Hepatocyte (in vitro differentiated cells): ENCODE data around the gene IL22RA2. TPM values are rescaled to one million over a fixed set of nuclear protein-coding genes. Genes with fewer than 3 reads are reported as not detected.

Experiments used
- DNase-seq: peaks from one replicate; pipeline ENCODE4 v3.0.0-alpha.2; 2016; ENCODE audit warnings: low spot score
- H2AFZ ChIP-seq: fragments of 200-600 bp; sonication (generic); 2 replicates; pipeline ENCODE4 v1.6.0; 2016; ENCODE audit warnings: antibody characterized with exemption, mild to moderate bottlenecking
- H3K27ac ChIP-seq: fragments of 200-600 bp; sonication (generic); 2 replicates; pipeline ENCODE4 v1.5.1; 2016; ENCODE audit warnings: mild to moderate bottlenecking
- H3K27me3 ChIP-seq: fragments of 200-600 bp; sonication (generic); 2 replicates; pipeline ENCODE4 v1.6.1; 2016
- H3K36me3 ChIP-seq: fragments of 200-600 bp; sonication (generic); replicated peaks from 2 replicates; pipeline ENCODE4 v1.5.1; 2016; ENCODE audit warnings: low read depth; ENCODE audit not compliant: insufficient read depth
- H3K4me1 ChIP-seq: fragments of 200-600 bp; sonication (generic); 2 replicates; pipeline ENCODE4 v1.5.1; 2016; ENCODE audit warnings: mild to moderate bottlenecking, moderate library complexity; ENCODE audit not compliant: insufficient read depth
- H3K4me2 ChIP-seq: fragments of 200-600 bp; sonication (generic); 2 replicates; pipeline ENCODE4 v1.6.0; 2016
- H3K4me3 ChIP-seq: fragments of 200-600 bp; sonication (generic); 2 replicates; pipeline ENCODE4 v1.5.1; 2016; ENCODE audit warnings: mild to moderate bottlenecking
- H3K79me2 ChIP-seq: fragments of 200-600 bp; sonication (generic); 2 replicates; pipeline ENCODE4 v1.6.0; 2017; ENCODE audit warnings: mild to moderate bottlenecking
- H3K9me2 ChIP-seq: fragments of 200-600 bp; sonication (generic); replicated peaks from 2 replicates; pipeline ENCODE4 v1.6.0; 2017; ENCODE audit warnings: mild to moderate bottlenecking; ENCODE audit not compliant: insufficient read depth
- H3K9me3 ChIP-seq: fragments of 200-600 bp; sonication (generic); 2 replicates; pipeline ENCODE4 v1.5.1; 2016; ENCODE audit warnings: low read depth, mild to moderate bottlenecking
- H4K20me1 ChIP-seq: fragments of 200-600 bp; sonication (generic); 2 replicates; pipeline ENCODE4 v1.6.0; 2016; ENCODE audit warnings: mild to moderate bottlenecking; ENCODE audit not compliant: insufficient read depth, poor library complexity, severe bottlenecking
- CTCF ChIP-seq: fragments of 200-600 bp; sonication (generic); IDR thresholded peaks from 2 replicates; pipeline ENCODE4 v1.5.1; 2016; ENCODE audit warnings: antibody characterized with exemption, mild to moderate bottlenecking; ENCODE audit not compliant: poor library complexity
- EZH2 ChIP-seq: fragments of 200-600 bp; sonication (generic); IDR thresholded peaks from 2 replicates; pipeline ENCODE4 v1.6.1; 2016; ENCODE audit warnings: antibody characterized with exemption, mild to moderate bottlenecking, borderline replicate concordance
- EZH2phosphoT487 ChIP-seq: fragments of 200-600 bp; sonication (generic); IDR thresholded peaks from one replicate; pipeline ENCODE4 v1.6.1; 2018; ENCODE audit warnings: antibody characterized with exemption, mild to moderate bottlenecking, low read depth, moderate library complexity; ENCODE audit not compliant: unreplicated experiment, severe bottlenecking
- WGBS: methylation state at CpG from one replicate; pipeline ENCODE4 v1.1.6; 2016; ENCODE audit warnings: low lambda C conversion rate; ENCODE audit errors: missing lambda C conversion rate; 5-methylcytosine and 5-hydroxymethylcytosine counted together
- polyA plus RNA-seq: library from polyadenylated mRNA; unstranded; fragments of >200 nt; fragmentation: Nextera tagmentation; extraction: Ambion mirVana; gene quantifications from 2 replicates; pipeline ENCODE4 v1.2.1, GENCODE V29; 2016
- total RNA-seq: library from RNA; depleted of rRNA; stranded (reverse); fragments of >200 nt; gene quantifications from 2 replicates; pipeline ENCODE4 v1.2.3, GENCODE V29; 2014

The IL22RA2 gene
- total and polyA plus RNA-seq, 2 experiments from 2014 or later = not detected

GRCh38 chr6:137167702-137168377 is 5.6 kb downstream of the IL22RA2 start:
- Histone ChIP-seq H3K79me2 (no peaks in the 10 kb centered on the region), H4K20me1 (no peaks in the 10 kb centered on the region), H3K27me3 (no peaks in the 10 kb centered on the region), H3K4me1 (no peaks in the 10 kb centered on the region), H3K36me3 (no peaks in the 10 kb centered on the region), H2AFZ (no peak overlapping the region), H3K4me3 (no peak overlapping the region), H3K9me2 (no peaks in the 10 kb centered on the region), H3K9me3 (no peaks in the 10 kb centered on the region), H3K27ac (no peak overlapping the region), H3K4me2 (no peak overlapping the region)
- WGBS = 92% methylated on average over 4 of the region's 4 CpGs
- TF ChIP-seq CTCF = no peak
- no peak for TF ChIP-seq EZH2
- TF ChIP-seq EZH2phosphoT487 = no peak
- no peak for DNase-seq

GRCh38 chr6:137166247-137167098 is 7.0 kb downstream of the IL22RA2 start:
- H3K36me3 ChIP-seq = no peaks in the 10 kb centered on the region
- H3K4me3 ChIP-seq = no peak overlapping the region
- H3K9me3 ChIP-seq = no peaks in the 10 kb centered on the region
- WGBS = 86% methylated on average over 8 of the region's 8 CpGs
- no peaks in the 10 kb centered on the region for H4K20me1 ChIP-seq
- no peaks in the 10 kb centered on the region for H3K79me2 ChIP-seq
- no peaks in the 10 kb centered on the region for H3K9me2 ChIP-seq
- H3K27me3 ChIP-seq = no peaks in the 10 kb centered on the region
- TF ChIP-seq EZH2phosphoT487 (no peak), EZH2 (no peak), CTCF (no peak)
- no peak overlapping the region for H2AFZ ChIP-seq
- H3K27ac ChIP-seq = no peak overlapping the region
- DNase-seq = no peak
- no peaks in the 10 kb centered on the region for H3K4me1 ChIP-seq
- H3K4me2 ChIP-seq = no peak overlapping the region

DNA sequence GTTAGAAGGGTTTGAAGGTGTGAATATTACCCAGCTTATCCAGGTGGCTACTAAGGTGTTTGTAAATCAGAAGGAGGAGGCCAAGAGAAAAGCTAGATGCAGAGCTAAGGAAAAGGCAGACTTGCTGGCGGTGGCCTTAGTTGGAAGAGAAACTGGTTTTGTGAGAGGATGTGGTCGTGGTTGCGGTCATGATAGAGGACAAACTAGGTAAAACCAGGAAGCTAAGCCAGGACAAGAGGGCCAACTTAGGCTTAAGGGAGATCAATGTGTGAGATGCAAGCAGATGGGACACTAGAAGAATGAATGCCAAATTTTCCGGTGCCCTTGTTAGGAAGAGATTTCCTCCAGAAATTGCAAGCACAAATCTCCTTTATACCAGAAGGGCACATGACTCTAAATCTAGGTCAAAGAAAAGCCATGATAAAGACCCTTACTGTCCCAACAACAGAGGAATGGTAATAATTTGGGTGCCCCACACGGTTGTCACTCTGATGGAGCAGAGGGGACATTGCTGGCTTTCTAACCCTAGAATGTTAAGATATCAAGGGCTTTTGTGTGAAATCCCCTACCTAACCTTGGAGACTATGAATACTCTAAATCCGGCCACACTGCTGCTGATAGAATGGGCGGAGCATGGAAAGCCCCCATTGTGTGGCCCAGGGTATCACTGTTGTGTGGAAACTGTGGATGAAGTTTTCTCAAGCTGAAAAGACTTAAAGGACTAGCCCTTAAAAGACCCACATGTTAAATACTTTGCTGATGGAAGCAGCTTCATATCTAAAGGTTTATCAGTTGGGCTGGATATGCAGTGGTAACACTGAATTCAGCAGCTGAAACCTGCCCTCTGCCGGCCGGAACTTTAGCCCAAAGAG is 7.8 kb downstream of the IL22RA2 start:
- no peak overlapping the region for H3K27ac ChIP-seq
- H3K4me1 ChIP-seq = no peaks in the 10 kb centered on the region
- WGBS = 92% methylated on average over 9 of the region's 9 CpGs
- no peak for DNase-seq
- no peaks in the 10 kb centered on the region for H3K79me2 ChIP-seq
- H3K27me3 ChIP-seq = no peaks in the 10 kb centered on the region
- no peaks in the 10 kb centered on the region for H3K9me3 ChIP-seq
- no peak overlapping the region for H3K4me2 ChIP-seq
- H2AFZ ChIP-seq = no peak overlapping the region
- TF ChIP-seq EZH2 (no peak), CTCF (no peak), EZH2phosphoT487 (no peak)
- H3K36me3 ChIP-seq = no peaks in the 10 kb centered on the region
- H3K9me2 ChIP-seq = no peaks in the 10 kb centered on the region
- no peak overlapping the region for H3K4me3 ChIP-seq
- no peaks in the 10 kb centered on the region for H4K20me1 ChIP-seq
